WERI-Rb-1 (cell line): Measurements from ENCODE around the gene STRA8.

Experiments
- DNase-seq: peaks from one replicate; pipeline ENCODE4 v3.0.0-alpha.2; 2020
- H3K27ac ChIP-seq: fragments of 250-450 bp; sonication (Bioruptor Pico); 2 replicates; pipeline ENCODE4 v1.5.1; 2020; ENCODE audit warnings: mild to moderate bottlenecking, moderate library complexity
- H3K27me3 ChIP-seq: fragments of 250-450 bp; sonication (Bioruptor Pico); 2 replicates; pipeline ENCODE4 v1.5.1; 2021; ENCODE audit warnings: mild to moderate bottlenecking, low read depth, moderate library complexity; ENCODE audit not compliant: insufficient read depth, severe bottlenecking
- H3K36me3 ChIP-seq: fragments of 250-450 bp; sonication (Bioruptor Pico); 2 replicates; pipeline ENCODE4 v1.5.1; 2020; ENCODE audit warnings: mild to moderate bottlenecking, moderate library complexity
- H3K4me3 ChIP-seq: 2 replicates; pipeline ENCODE4 v1.5.1; 2011; ENCODE audit warnings: low read depth, mild to moderate bottlenecking, control low read depth, low read length
- H3K9me3 ChIP-seq: fragments of 250-450 bp; sonication (Bioruptor Pico); 2 replicates; pipeline ENCODE4 v1.5.1; 2021; ENCODE audit warnings: mild to moderate bottlenecking, moderate library complexity; ENCODE audit not compliant: severe bottlenecking
- TF ChIP-seq, protein P1 (sequence below): IDR thresholded peaks from 2 replicates; pipeline ENCODE4 v1.5.1; 2011; ENCODE audit warnings: low read depth, mild to moderate bottlenecking, control low read depth, inconsistent platforms, low read length

Gene STRA8

DNA sequence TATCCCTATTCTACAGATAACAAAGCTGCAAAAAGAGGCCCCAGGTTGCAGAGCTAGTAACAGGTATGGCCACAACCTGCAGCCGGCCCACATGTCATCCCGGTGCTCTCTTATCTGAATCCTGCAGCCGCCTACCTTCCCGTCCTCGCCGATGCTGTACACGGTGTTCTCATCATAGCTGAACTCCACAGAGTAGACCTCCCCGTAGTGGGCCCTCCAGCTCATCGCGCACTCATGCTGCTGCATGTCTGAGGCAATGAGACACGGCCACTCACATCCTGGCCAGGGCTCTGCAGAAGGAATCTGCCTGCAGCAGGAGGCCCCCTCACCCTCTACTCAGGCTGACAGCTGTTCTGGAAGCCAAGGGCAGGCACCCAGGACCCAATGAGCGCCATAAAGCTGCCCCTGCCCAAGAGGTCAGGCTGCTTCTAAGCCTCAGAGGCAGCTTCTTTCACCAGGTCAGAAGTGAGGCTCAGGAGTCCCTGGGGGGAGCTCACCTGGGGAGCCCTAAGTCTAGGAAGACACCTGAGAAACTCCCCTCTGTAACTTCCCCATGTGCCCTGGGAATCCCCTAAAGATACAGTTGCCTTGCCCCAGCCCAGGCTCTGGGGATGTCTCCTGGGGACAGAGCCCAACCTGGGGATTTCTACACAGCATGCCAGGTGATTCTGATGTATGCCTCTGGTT, 45.2 kb upstream of the STRA8 start:
- TF ChIP-seq, protein P1, sequence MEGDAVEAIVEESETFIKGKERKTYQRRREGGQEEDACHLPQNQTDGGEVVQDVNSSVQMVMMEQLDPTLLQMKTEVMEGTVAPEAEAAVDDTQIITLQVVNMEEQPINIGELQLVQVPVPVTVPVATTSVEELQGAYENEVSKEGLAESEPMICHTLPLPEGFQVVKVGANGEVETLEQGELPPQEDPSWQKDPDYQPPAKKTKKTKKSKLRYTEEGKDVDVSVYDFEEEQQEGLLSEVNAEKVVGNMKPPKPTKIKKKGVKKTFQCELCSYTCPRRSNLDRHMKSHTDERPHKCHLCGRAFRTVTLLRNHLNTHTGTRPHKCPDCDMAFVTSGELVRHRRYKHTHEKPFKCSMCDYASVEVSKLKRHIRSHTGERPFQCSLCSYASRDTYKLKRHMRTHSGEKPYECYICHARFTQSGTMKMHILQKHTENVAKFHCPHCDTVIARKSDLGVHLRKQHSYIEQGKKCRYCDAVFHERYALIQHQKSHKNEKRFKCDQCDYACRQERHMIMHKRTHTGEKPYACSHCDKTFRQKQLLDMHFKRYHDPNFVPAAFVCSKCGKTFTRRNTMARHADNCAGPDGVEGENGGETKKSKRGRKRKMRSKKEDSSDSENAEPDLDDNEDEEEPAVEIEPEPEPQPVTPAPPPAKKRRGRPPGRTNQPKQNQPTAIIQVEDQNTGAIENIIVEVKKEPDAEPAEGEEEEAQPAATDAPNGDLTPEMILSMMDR: no peak
- DNase-seq: no peak
- Histone ChIP-seq H3K27ac (no peak overlapping the region), H3K27me3 (no peaks in the 10 kb centered on the region), H3K36me3 (peaks cover 37% of the 10 kb centered on the region), H3K4me3 (no peak overlapping the region), H3K9me3 (no peaks in the 10 kb centered on the region)

GRCh38 chr7:135189221-135189662, 44.4 kb upstream of the STRA8 start:
- no peak overlapping the region for H3K27ac ChIP-seq
- no peak overlapping the region for H3K4me3 ChIP-seq
- H3K36me3 ChIP-seq: peaks cover 37% of the 10 kb centered on the region
- no peak for DNase-seq
- TF ChIP-seq, protein P1: no peak
- H3K27me3 ChIP-seq: no peaks in the 10 kb centered on the region
- no peaks in the 10 kb centered on the region for H3K9me3 ChIP-seq

DNA sequence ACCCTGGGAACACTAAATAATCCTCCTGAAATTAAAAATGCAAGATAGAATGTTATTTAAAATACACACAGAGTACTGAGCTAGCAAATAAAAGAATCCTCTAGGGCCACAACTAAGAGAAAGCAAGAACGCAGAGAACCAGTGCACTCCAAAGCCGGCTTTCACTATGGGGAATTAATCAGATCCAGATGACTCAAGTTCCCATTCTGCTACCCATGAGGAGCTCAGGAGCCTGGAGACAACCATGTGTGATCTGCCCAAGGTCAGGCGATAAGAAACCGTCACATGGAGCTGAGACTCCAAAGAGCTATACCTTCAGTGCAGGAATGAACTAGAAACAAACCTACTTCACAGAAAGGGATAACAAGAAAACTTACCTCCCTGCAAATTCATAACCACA, 43.7 kb upstream of the STRA8 start:
- Histone ChIP-seq H3K27me3 (no peaks in the 10 kb centered on the region), H3K27ac (no peak overlapping the region), H3K4me3 (no peak overlapping the region), H3K36me3 (peaks cover 40% of the 10 kb centered on the region), H3K9me3 (no peaks in the 10 kb centered on the region)
- TF ChIP-seq, protein P1: no peak
- no peak for DNase-seq

DNA sequence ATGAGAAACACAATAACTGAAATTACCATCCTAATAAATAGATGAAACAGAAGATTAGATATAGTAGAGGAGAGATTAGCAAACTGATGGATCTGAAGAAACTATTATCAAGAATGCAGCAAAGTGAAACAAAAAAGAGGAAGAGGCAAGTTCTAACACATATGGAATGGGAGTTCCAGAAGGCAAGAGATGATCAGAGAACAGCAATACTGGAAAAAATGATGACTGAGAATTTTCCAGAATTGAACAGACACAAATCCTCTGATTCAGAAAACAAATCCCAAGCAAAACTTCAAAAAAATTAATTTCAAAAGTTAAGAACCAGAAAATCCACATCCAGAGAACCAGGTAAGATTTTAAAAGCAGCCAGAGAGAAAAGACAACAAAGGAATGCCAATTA, 42.9 kb upstream of the STRA8 start:
- H3K27ac ChIP-seq: no peak overlapping the region
- TF ChIP-seq, protein P1: no peak
- H3K4me3 ChIP-seq: no peak overlapping the region
- no peaks in the 10 kb centered on the region for H3K9me3 ChIP-seq
- H3K27me3 ChIP-seq: no peaks in the 10 kb centered on the region
- H3K36me3 ChIP-seq: peaks cover 34% of the 10 kb centered on the region
- no peak for DNase-seq

GRCh38 chr7:135192914-135193536, 40.6 kb upstream of the STRA8 start:
- Histone ChIP-seq H3K4me3 (no peak overlapping the region), H3K9me3 (no peaks in the 10 kb centered on the region), H3K27ac (no peak overlapping the region), H3K36me3 (peaks cover 42% of the 10 kb centered on the region), H3K27me3 (no peaks in the 10 kb centered on the region)
- TF ChIP-seq, protein P1: no peak
- no peak for DNase-seq
